Adrenal gland (tissue), 5 donors: Measurements from ENCODE around the gene TOR2A.

Experiments used
- POLR2A ChIP-seq, 2 donors: fragments of 450-650 bp; IDR thresholded peaks; one replicate each; pipeline ENCODE4 v1.6.1; 2017; ENCODE audit warnings: antibody characterized with exemption in 2 of 2, mild to moderate bottlenecking in 2 of 2, moderate library complexity in 1 of 2
- TF ChIP-seq, protein P1 (sequence below), 6 experiments: fragments of 450-650 bp in 4 of 6; fragments of 200-600 bp in 2 of 6; sonication (generic) in 1 of 6; IDR thresholded peaks; 1 replicate in 5 of 6; 2 replicates in 1 of 6; pipeline versions ENCODE4 v1.5.1 to v1.8.0; 2016 to 2021; ENCODE audit warnings: antibody characterized with exemption in 6 of 6, mild to moderate bottlenecking in 2 of 6, moderate library complexity in 1 of 6
- donor health status: DM: no; HTN: no; CAD: no.

DNA sequence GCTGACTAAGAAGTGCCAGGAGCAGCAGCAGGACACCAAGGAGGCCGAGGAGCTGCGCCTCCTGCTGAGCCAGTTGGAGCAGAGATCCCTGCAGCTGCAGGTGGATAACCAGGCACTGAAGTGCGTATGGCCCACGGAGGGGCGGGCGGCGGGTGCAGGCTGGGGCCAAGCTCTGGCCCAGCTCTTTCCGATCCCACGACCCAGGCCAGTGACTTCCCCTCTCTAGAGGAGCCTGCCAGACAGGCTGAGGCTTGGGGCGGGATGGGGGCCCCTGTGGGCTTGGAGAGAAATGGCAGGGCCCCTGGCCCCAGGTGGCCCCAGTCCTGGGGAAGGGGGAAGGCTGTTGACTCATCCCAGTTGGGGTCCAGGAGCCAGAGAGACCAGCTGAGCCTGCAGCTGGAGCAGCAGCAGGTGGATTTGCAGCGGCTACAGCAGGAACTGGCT is 23.2 kb downstream of the TOR2A start:
- TF ChIP-seq, protein P1, sequence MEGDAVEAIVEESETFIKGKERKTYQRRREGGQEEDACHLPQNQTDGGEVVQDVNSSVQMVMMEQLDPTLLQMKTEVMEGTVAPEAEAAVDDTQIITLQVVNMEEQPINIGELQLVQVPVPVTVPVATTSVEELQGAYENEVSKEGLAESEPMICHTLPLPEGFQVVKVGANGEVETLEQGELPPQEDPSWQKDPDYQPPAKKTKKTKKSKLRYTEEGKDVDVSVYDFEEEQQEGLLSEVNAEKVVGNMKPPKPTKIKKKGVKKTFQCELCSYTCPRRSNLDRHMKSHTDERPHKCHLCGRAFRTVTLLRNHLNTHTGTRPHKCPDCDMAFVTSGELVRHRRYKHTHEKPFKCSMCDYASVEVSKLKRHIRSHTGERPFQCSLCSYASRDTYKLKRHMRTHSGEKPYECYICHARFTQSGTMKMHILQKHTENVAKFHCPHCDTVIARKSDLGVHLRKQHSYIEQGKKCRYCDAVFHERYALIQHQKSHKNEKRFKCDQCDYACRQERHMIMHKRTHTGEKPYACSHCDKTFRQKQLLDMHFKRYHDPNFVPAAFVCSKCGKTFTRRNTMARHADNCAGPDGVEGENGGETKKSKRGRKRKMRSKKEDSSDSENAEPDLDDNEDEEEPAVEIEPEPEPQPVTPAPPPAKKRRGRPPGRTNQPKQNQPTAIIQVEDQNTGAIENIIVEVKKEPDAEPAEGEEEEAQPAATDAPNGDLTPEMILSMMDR (IDR thresholded peaks at IDR 0.05), result no peak
- no peak for TF ChIP-seq POLR2A (IDR thresholded peaks at IDR 0.05)
